ENCODE results near the gene KLHL33.
A peak's percentile ranks its signal among the peaks of the same experiment; 100 is the strongest.

Gene KLHL33, protein sequence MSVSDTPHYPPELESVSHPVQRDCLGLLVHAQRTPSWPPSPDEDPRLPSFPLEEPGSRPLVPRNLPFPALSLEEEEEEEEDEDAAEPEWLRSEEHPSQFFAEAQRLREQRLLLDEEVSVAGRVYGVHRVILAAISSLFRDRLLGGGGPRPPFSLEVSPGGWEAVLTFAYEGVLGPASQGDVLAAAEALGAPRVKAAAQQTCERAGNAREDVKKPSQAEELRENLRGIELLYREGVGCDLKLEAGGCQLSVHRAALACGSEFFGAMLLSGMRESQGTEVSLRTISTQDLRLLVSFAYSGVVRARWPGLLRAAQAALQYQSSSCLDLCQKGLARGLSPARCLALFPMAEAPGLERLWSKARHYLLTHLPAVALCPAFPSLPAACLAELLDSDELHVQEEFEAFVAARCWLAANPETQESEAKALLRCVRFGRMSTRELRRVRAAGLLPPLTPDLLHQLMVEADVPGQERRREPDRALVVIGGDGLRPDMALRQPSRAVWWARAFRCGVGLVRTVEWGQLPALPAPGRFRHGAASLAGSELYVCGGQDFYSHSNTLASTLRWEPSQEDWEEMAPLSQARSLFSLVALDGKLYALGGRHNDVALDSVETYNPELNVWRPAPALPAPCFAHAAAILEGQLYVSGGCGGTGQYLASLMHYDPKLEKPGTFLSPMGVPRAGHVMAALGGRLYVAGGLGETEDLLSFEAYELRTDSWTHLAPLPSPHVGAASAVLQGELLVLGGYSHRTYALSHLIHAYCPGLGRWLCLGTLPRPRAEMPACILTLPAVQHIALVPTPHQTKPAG

DNA sequence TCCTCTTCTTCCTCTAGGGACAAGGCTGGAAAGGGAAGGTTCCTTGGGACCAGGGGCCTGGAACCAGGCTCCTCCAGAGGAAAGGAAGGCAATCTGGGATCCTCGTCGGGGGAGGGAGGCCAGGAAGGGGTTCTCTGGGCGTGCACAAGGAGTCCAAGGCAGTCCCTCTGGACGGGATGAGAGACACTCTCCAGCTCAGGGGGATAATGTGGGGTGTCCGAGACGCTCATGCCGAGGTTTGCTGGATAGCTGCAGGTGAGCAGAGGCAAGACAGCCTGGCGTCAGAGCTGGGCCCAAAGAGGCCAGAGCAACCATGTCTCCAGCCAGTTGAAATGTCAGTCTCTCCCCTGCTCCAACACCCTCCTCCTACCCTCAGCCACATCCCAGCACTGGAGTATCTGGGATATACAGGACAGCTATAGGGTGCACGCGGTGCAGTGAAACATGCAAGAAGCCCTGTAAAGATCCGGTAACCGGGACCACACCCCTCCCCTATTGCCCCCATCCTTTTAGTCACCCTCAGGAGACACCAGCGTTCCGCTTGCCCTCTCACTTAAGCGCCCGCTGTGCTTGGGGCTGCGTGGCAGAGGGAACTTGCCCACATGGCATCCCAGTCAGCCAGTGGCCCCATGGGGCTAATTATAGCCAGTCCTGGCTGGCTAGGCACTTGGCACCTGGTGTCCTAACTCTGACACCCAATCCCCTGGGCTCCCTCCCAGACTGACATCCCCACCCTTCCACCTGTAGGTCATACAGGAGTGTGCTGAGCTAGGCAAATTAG lies at the start of gene KLHL33:
TSS of gene KLHL33 (minus strand) at position 585 of the 781 bp plus-strand sequence. CDS start at position 230, 355 bp downstream.
- DNase-seq = no peak

DNA sequence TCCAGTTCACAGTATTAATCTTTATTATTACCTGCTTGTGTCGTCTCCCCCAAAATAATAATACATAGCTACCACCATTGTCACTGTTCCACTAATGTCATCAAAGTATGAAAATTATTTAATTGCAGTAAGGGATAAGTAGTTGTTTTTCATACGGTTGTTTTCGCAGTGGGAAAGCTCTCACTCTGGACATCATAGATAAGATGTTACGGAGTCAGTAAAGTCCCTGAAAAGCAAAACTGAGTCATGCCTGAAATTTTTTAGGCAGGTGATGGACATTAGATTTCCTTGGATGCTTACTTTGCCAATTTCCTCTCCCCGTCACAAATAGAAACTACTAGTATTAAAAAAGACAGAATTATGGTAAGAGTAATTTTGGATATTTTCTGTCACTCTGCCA lies 46.4 kb upstream of the KLHL33 start:
- DNase-seq = no peak

DNA sequence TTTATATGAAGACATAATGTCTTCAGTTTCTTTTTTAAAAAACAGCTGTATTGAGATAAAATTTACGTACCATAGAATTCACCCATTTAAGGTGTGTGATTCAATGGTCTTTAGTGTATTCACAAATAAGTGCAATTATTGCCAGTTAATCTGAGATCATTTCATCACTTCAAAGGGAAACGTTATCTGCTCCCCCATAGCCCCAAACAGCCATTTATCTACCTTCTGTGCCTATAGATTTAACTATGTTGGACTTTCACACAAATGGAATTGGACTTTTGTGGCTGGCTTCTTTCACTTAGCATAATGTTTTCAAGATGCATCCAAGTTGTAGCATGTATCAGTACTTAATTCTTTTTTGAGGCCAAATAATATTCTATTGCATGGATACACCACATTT lies 42.9 kb upstream of the KLHL33 start:
- no peak for DNase-seq

DNA sequence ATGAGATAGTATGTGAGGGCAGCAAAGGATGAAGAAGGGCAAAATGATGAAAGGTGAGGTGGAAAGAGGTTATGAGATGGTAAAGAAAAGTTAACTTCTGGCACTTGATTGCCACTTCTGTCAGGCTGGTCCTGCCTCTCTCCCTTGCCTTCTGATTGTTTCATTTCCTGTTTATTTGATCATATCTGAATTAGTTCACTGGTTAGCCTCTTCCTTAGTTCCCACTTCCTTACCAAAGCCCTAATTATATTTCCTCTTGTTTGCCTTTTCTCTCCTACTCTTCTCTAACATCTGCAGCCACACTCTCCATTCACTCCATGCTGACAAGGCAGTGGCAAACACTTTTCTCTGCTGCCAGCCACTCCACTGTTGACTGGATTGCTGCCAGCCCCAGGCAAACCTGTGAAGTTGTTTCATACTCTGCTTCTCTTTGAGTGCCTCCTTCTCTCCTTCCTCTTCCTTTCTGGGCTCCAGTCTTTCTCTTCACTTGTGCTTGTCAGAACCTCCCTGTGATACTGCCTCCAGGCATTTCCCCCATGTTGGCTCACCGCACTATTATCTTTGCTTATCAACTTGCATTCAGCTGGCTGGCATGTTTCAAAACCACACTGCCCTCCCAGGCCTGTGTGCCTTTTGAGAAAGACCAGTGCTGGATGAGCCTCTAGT lies 41.4 kb upstream of the KLHL33 start:
- DNase-seq = peak; percentile 44

DNA sequence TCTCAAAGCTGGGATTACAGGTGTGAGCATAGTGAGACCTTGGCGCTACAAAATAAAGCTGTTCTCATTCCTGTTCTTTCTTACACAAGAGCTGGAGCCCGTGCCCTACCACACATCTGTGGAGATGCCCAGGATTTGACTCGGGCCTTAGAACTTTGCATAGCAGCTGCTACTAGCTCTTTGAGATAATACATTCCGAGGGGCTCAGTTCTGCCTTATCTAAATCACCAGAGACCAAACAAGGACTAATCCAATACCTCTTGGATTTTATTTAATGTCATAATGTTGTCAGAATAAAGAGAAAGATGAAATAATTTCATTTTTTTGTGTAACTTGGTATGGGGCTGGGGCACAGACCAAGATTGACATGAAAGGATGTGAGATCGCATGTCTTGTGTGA lies 40.8 kb upstream of the KLHL33 start:
- DNase-seq = no peak

DNA sequence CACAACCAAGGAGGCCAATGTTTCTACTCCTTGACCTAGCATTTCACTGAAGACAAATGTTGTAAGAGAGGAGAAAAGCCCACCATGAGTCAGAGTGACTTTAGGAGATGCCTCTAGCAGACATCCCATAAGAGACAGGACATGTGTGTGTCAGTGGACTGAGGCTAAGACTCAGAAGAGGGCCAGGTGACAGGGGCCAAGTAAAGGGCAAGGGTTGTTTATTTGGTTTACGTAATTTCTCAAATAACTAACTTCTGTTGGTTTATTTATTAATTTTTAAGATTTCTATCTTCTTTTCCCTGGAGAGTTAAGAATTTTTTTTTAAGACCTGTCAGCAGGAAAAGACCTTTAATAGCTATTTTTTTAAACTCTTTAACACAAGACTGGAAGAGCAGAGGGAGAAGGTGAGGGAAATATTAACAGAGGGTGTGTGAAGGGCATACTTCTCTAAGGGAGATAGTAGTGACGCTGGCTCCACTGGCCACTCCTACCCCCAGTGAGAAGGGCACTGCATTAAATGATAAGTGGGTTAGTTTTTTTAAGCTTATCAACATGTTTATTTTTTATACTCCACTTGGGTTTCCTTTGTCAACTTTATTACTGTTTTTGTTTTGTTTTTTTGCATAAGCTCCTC lies 36.7 kb upstream of the KLHL33 start:
- no peak for DNase-seq

DNA sequence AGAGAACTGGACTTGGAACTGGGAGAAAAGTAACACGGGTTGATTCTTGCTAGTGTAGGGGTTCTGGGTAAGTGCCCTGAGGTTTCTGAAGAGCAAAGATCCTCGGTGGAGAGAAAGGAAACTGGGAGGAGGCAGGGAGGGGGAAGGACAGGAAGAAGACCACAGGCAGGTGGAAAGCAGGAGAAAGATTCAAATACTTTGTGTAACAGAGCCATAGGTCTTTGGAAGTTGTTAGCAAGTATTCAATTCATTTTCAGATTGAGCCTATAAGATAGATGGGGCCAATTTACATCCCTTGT lies 34.6 kb upstream of the KLHL33 start:
- no peak for DNase-seq

DNA sequence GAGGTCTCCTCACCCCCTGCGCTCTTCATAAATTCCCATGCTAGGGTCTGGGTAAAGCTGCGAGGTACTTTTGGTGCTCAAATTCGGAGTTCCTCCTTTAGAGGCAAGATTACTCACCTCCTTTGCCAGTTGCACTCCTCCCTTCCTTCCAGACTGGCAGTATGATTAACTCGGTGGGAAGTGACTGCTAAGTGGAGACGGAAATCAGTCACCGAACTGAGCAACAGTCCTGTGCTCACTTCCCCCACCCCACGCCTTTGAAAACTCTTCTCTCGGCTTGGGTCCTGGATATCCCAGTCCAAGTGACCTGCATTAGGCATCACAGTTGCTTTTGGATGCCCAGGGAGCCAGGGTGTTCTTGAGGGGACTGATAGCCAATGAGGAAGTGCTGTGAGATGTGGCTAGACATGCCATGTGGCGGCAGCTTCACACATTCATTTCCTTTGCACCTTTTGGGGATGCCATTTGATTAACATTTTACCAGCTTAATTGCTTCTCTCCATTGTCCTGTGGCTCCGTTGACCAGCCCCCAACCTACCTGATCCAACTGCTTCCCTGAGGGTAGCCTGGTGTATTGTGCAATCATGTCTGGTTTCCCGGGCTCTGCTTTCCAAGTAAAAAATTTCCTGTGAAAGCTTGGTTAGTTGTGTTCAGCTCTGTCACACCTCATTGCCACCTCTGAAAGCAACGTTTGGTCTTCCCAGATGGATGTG lies 34.1 kb upstream of the KLHL33 start:
- peak; percentile 91 for DNase-seq

DNA sequence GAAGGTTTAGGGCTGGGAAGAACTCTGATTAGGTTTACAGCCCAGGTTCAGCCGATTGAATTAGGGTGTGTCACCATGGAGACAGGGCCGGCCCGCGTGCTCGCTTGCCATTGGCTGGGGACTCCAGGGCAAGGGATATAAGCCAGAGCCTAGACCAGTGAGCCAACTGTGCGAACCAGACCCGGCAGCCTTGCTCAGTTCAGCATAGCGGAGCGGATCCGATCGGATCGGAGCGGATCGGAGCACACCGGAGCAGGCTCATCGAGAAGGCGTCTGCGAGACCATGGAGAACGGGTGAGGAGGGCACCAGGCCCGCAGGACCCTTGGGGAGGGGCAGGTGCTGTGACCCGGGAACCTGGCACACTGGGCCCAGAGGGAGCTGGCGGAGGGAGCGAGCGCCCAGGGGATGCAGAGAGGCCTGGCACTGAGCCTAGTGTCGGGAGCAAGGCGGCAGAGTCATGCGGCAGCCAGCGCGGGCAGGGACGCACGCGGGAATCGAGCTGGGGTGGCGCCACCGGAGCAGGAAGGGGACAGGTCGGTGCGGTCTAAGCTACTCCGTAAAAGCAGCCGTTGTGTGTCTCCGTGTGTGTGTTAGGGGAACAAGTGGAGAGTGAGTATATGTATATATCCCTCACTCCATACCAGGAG lies 33.4 kb upstream of the KLHL33 start, which contains the start of gene PNP:
TSS of gene PNP (plus strand) at position 165 of the 648 bp plus-strand sequence. CDS start at position 284, 119 bp downstream.
- DNase-seq = peak; percentile 97

DNA sequence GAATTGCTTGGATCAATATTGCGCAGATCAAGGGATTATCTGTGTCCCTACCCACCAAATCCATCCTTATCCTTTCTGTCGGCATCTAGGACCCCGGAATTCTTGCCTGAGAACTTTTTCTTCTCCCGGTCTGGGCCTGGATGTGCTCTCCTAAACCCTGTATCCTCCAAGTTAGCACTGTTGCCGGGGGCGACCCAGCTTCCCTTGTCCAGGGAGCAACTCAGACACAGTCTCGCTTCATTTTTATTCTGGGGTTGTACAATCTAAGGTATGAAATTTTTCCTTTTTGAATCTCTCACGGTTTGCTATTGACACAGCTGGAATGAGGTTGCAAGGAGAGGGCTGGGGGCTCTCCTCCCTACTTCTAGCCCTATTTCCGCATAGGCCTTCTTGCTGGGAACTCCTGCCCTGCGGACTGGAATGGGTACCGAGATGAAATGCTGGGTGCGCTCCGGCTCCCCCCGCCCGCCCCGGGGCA lies 32.8 kb upstream of the KLHL33 start:
- no peak for DNase-seq

DNA sequence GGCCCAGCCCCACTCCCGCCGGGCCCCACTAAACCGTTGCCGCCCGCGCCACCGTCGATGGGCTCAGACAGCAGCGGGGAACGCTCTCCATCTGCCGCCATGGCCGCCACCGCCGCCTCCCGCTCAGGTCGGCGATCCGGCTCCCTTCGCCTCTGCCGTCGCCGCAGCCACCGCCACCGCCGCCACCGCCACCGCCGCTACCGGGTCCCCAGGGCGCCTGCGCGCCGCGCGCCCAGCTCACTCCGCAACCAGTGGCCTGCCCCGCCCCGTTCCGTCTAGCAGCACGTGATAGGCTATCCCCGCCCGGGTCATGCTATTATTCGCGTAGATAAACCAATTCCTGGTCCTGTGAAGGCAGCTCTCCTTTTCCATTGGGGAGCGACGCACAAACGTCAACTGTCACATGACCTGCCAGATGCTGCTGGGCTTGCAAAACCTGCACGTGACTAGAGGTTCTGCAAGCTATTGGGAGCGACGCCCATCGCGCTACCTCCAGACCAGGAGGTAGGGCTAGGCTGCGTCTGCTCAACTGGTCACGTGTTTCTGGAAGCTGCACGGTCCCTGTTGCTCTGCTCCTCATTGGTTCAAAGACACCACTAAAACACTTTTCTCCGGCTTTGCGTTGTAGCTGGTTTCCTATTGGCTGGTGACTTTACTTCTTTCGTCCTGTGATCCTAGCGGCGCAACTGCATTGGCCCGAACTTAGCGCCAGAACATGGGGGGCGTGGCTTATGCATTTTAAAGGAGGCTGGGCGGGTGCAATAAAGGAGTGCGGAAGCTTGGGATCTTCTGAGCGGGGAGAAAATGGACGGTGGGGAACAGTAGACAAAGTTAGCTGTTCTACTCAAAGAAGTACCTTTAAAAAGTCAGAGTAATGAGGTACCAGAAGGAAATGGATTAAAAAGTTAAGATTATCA lies 25.5 kb upstream of the KLHL33 start, which contains the start of gene PIP4P1:
TSS of gene PIP4P1 (minus strand) at position 210 of the 917 bp plus-strand sequence. CDS start at position 101, 109 bp downstream.
- peak; percentile 100 for DNase-seq

DNA sequence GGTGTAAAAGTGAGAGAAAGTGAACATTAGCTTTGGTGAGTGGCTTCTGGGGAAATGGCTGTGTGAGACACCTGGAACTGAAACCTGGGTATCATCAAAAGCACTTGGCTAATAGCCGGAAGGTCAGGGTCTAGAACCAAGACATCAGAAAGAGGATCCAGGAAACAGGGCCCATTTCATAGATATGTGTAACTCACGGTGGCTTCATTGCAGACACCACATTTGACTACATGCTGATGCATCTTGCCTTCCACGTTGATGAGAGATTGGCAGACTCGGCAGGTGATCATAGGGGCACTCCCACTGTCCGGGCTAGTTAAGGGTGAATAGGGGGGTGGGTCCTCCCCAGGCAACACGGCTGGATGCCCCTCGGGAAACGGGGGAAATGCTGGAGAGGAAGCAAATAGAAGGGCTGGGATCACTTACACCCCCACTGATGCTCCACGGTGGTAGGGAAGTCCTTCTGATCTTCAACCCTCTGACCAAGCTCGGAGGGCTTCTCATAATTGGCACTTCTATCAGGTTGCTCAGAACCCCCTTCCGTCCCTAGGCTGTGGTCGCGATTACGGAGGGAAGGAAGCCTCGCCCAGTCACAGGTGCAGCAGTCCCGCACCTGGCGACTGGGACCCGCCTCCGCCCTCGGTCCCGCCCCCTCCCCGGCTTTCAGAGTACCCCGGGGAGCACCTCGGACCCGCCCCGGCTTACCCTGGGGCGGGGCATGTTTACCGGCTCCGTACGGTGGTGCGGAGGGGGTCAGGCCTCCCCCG lies 24.7 kb upstream of the KLHL33 start:
- DNase-seq = peak; percentile 48

DNA sequence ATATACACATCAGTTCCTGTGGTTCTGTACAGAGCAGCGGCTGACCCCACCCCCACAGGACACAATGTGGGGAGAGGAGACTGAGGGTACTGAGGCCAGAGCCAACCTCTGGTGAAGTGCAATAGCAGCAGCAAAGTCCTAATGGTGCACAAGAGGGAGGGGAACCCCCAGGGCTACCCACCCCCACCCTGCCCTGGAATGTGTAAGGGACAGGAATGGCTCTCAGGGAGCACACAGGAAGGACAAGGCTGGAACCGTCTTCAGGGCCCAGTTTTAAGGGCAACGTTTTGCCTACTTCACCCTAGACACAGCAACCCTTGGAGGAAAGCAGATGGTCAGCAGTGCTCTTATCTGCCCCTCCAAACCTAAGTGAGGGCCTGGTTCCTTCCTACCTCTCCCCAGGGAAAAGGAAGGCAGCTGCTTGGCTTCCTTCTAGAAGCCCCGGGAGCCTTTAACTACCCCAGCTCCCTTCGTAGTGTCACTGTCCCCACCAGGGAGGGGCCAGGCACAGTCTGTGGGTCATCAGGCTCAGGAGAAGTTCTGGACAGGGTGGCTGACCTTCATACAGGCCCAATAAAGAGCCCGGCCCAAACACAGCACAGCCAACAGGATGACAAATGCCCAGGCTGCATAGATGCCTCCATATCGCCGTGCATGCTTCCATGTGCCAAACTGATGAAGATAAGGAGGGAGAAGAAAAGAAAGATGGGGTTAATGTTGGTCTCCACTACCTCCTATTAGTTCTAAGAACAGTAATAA lies 22.2 kb upstream of the KLHL33 start:
- DNase-seq = no peak

DNA sequence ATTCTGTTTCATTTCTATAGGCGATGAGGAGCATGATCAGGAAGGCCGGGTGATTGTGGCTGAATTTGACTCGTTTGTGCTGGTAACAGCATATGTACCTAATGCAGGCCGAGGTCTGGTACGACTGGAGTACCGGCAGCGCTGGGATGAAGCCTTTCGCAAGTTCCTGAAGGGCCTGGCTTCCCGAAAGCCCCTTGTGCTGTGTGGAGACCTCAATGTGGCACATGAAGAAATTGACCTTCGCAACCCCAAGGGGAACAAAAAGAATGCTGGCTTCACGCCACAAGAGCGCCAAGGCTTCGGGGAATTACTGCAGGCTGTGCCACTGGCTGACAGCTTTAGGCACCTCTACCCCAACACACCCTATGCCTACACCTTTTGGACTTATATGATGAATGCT lies 21.0 kb upstream of the KLHL33 start:
- DNase-seq = no peak

DNA sequence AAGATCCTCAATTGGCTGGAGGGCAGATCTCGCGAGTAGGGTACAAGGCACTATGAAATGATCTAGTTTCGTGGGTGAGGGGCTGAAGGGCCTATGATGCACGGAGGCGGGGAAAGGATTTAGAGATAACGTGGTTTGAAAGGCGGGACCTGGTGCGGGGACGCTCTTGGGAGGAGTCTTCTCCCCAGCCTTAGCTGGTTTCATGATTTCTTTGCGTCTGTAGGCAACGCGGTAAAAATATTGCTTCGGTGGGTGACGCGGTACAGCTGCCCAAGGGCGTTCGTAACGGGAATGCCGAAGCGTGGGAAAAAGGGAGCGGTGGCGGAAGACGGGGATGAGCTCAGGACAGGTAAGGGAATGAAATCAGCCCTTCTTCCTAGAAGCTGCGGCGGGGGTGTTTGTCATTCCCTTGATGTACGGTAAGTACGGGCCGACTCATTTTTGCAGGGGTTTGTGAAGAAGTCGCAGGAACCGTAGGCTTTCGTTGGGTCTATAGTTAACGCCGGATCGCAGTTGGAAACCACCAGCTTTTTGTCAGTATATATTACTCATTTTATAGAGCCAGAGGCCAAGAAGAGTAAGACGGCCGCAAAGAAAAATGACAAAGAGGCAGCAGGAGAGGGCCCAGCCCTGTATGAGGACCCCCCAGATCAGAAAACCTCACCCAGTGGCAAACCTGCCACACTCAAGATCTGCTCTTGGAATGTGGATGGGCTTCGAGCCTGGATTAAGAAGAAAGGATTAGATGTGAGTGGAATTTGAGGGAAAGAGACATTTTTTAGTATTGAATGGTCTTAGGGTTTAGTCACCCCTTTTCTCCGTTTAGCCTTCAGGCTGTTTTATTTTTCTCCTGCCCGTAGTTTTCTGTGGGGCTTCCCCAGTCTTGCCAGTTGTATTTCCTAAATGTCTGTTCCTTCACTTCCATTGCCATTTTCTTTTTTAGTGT lies 19.7 kb upstream of the KLHL33 start:
- peak; percentile 13 for DNase-seq

DNA sequence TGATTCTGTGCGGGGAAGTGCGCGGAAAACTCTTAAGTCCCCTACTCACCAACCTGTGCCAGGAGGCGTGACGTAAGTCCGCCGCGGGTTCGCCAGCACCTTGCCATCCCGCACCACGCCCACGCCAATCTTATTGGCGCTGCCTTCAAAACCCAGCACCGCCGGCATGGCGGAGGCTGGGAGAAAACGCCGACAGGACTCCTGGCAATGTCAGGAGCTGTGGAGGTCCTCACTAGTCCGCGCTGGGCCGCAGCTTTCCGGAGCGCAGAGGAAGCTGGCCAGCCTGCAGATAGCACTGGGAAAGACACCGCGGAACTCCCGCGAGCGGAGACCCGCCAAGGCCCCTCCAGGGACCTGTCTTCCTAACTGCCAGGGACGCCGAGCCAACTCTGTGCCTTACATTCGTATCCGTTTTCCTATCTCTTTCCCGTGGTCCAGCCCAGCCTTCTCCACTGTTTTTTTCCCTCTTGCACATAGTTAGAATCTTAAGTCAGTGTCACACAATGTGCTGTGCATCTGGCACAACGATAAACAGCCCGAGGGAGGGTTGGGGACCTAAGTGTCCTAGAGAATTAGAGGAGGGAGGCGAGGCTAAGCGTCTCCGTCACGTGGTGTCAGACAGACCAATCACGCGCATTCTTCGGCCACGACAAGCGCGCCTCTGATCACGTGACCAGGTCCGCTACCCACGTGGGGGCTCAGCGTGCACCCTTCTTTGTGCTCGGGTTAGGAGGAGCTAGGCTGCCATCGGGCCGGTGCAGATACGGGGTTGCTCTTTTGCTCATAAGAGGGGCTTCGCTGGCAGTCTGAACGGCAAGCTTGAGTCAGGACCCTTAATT lies 18.8 kb upstream of the KLHL33 start, which contains the start of the genes APEX1 and OSGEP:
TSS of gene APEX1 (plus strand) at position 711 of the 839 bp plus-strand sequence. CDS start 420 bp downstream, outside the sequence.
TSS of gene OSGEP (minus strand) at position 297 of the 839 bp plus-strand sequence. CDS start at position 168, 129 bp downstream.
- peak; percentile 99 for DNase-seq
